HepG2 (cell line): ENCODE data around the gene AP2S1. TPM values are rescaled to one million over a fixed set of nuclear protein-coding genes. Genes with fewer than 3 reads are reported as not detected.
A peak's percentile ranks its signal among the peaks of the same experiment; 100 is the strongest.

Source experiments
- AHDC1 ChIP-seq: sonication (generic); formaldehyde crosslinking; IDR thresholded peaks from 2 replicates; pipeline ENCODE4 v1.5.1; 2020; ENCODE audit warnings: mild to moderate bottlenecking, missing genetic modification reagents, borderline replicate concordance
- REXO4 ChIP-seq: sonication (generic); formaldehyde crosslinking; IDR thresholded peaks from 2 replicates; pipeline ENCODE4 v1.8.0; 2022; ENCODE audit warnings: missing genetic modification reagents, mild to moderate bottlenecking, borderline replicate concordance
- STAG1 ChIP-seq: sonication (generic); formaldehyde crosslinking; IDR thresholded peaks from 2 replicates; pipeline ENCODE4 v1.4.0; 2020; ENCODE audit warnings: missing genetic modification reagents
- ZBED4 ChIP-seq: sonication (generic); formaldehyde crosslinking; IDR thresholded peaks from 2 replicates; pipeline ENCODE4 v1.4.0; 2020; ENCODE audit warnings: missing genetic modification reagents, borderline replicate concordance
- ZHX2 ChIP-seq, 2 experiments: sonication (generic) in 1 of 2; formaldehyde crosslinking in 1 of 2; IDR thresholded peaks; 2 replicates each; pipeline versions ENCODE4 v1.6.1 to v1.9.0; 2014 to 2022; ENCODE audit warnings: antibody characterized with exemption in 1 of 2, borderline replicate concordance in 1 of 2, inconsistent platforms in 1 of 2, low read depth in 1 of 2, missing genetic modification reagents in 1 of 2
- ZNF460 ChIP-seq: sonication (generic); formaldehyde crosslinking; IDR thresholded peaks from 2 replicates; pipeline ENCODE4 v1.5.1; 2020; ENCODE audit warnings: missing genetic modification reagents, mild to moderate bottlenecking, borderline replicate concordance
- ZNF660 ChIP-seq: sonication (generic); formaldehyde crosslinking; IDR thresholded peaks from 2 replicates; pipeline ENCODE4 v1.5.1; 2020; ENCODE audit warnings: mild to moderate bottlenecking, low read depth, missing genetic modification reagents, borderline replicate concordance
- polyA plus RNA-seq, 8 experiments: library from polyadenylated mRNA; depleted of rRNA in 3 of 8; stranded (reverse) in 7 of 8; unstranded in 1 of 8; fragments of >200 nt; fragmentation: Illumina TruSeq in 4 of 8; extraction: Trizol in 4 of 8; gene quantifications; 2 replicates each; pipeline versions ENCODE4 v1.2.1 to v1.2.3, GENCODE V29; 2011 to 2016; ENCODE audit warnings: low read depth in 4 of 8, missing spikeins in 1 of 8, mixed read lengths in 1 of 8; ENCODE audit not compliant: insufficient read depth in 1 of 8
- total RNA-seq, 5 experiments: library from RNA; depleted of rRNA; stranded (reverse); fragments of >200 nt; fragmentation: Illumina TruSeq; extraction: Trizol; gene quantifications; 2 replicates each; pipeline ENCODE4 v1.2.3, GENCODE V29; 2016; ENCODE audit warnings: low read depth in 1 of 5
- TF ChIP-seq, protein P1 (sequence below): sonication (generic); formaldehyde crosslinking; IDR thresholded peaks from 2 replicates; pipeline ENCODE4 v1.8.1; 2023; ENCODE audit warnings: mild to moderate bottlenecking, missing genetic modification reagents

AP2S1 gene
- total and polyA plus RNA-seq, 2 of the 13 experiments (the other 11 are each of a cell fraction or from before 2014, with no cell fraction given) = 45.2 to 86.1 TPM

DNA sequence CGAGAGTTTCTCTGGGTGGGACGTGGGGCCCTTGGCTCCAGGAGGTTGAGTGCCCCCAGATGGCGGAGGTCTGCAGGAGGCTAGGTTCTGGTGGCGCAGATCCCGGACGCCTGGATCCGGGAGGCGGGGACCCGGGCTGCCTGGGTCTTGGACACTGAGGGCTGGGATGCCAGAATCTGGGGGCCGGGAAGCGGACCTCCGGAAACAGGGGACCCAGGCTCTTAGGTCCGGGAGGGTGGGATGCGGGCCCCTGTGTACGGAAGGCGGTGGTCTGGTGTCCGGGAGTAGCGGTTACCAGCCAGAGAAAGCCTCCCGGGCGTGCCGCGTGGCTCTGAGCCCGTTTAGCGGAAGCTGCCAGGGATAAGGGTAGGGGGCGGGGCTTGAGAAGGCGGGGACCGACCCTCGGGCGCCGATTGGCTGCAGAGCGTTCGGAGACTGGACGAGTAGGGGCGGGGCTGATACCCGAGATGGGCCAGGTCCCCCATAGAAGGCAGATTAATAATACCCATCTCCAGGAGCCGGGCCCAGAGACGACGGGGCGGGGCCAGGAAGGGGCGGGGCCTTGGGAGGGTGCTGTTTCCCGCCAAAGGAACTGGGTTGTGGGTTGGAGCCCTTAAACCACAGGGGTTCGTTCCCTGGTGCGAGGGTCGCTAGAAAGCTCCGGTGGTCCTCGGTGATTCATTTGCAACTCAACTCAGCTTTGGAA is 62.2 kb downstream of the AP2S1 start, which contains the start of gene SLC1A5 (continued):
- TF ChIP-seq AHDC1 (CRISPR knock-in tag) (no peak), ZNF460 (no peak), STAG1 (CRISPR knock-in tag) (no peak), REXO4 (CRISPR knock-in tag) (no peak), ZHX2 (IDR thresholded peaks at IDR 0.05; ENCODE audit: low read depth) (no peak), ZHX2 (CRISPR knock-in tag; IDR thresholded peaks at IDR 0.05; ENCODE audit: borderline replicate concordance) (no peak), ZBED4 (peak; percentile 86; the same call in 1 of the 2 replicates), ZNF660 (CRISPR knock-in tag) (no peak)
- TF ChIP-seq, protein P1, sequence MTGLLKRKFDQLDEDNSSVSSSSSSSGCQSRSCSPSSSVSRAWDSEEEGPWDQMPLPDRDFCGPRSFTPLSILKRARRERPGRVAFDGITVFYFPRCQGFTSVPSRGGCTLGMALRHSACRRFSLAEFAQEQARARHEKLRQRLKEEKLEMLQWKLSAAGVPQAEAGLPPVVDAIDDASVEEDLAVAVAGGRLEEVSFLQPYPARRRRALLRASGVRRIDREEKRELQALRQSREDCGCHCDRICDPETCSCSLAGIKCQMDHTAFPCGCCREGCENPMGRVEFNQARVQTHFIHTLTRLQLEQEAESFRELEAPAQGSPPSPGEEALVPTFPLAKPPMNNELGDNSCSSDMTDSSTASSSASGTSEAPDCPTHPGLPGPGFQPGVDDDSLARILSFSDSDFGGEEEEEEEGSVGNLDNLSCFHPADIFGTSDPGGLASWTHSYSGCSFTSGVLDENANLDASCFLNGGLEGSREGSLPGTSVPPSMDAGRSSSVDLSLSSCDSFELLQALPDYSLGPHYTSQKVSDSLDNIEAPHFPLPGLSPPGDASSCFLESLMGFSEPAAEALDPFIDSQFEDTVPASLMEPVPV (CRISPR knock-in tag) = no peak; the same call in 1 of the 2 replicates
